Mucosa of stomach (tissue), 1 donor: ENCODE results near the gene BIN1.

Experiments
- H3K27me3 ChIP-seq: one replicate; pipeline ENCODE4 v1.7.0; 2013; ENCODE audit warnings: mild to moderate bottlenecking, low read length; ENCODE audit not compliant: control insufficient read depth, insufficient read depth
- H3K36me3 ChIP-seq: one replicate; pipeline ENCODE4 v1.7.0; 2013; ENCODE audit warnings: low read length; ENCODE audit not compliant: control insufficient read depth, insufficient read depth
- H3K4me1 ChIP-seq: one replicate; pipeline ENCODE4 v1.7.0; 2013; ENCODE audit warnings: mild to moderate bottlenecking, low read length; ENCODE audit not compliant: control insufficient read depth, insufficient read depth
- H3K4me3 ChIP-seq: one replicate; pipeline ENCODE4 v1.7.0; 2013; ENCODE audit warnings: low read length
- H3K9ac ChIP-seq: one replicate; pipeline ENCODE4 v1.7.0; 2013; ENCODE audit warnings: mild to moderate bottlenecking, low read length, moderate library complexity
- H3K9me3 ChIP-seq: one replicate; pipeline ENCODE4 v1.7.0; 2013; ENCODE audit warnings: mild to moderate bottlenecking, low read length, moderate library complexity; ENCODE audit not compliant: control insufficient read depth
- donor health status: Pancreatic carcinoma.

The BIN1 gene

GRCh38 chr2:127143841-127144782 lies 37.2 kb upstream of the BIN1 start:
- no peak overlapping the region for H3K4me3 ChIP-seq
- no peaks in the 10 kb centered on the region for H3K27me3 ChIP-seq
- H3K4me1 ChIP-seq = no peaks in the 10 kb centered on the region
- H3K9ac ChIP-seq = no peak overlapping the region
- H3K36me3 ChIP-seq = no peaks in the 10 kb centered on the region
- no peaks in the 10 kb centered on the region for H3K9me3 ChIP-seq

GRCh38 chr2:127142663-127143630 lies 36.0 kb upstream of the BIN1 start:
- no peaks in the 10 kb centered on the region for H3K9me3 ChIP-seq
- H3K4me3 ChIP-seq = no peak overlapping the region
- H3K36me3 ChIP-seq = no peaks in the 10 kb centered on the region
- H3K27me3 ChIP-seq = no peaks in the 10 kb centered on the region
- H3K9ac ChIP-seq = no peak overlapping the region
- H3K4me1 ChIP-seq = no peaks in the 10 kb centered on the region

- H3K9me3 ChIP-seq = no peaks in the 10 kb centered on the region
- no peaks in the 10 kb centered on the region for H3K27me3 ChIP-seq
- no peak overlapping the region for H3K9ac ChIP-seq
- no peak overlapping the region for H3K4me3 ChIP-seq
- H3K4me1 ChIP-seq = no peaks in the 10 kb centered on the region
- H3K36me3 ChIP-seq = no peaks in the 10 kb centered on the region
Observed at GRCh38 chr2:127140538-127140937, 33.6 kb upstream of the BIN1 start.

DNA sequence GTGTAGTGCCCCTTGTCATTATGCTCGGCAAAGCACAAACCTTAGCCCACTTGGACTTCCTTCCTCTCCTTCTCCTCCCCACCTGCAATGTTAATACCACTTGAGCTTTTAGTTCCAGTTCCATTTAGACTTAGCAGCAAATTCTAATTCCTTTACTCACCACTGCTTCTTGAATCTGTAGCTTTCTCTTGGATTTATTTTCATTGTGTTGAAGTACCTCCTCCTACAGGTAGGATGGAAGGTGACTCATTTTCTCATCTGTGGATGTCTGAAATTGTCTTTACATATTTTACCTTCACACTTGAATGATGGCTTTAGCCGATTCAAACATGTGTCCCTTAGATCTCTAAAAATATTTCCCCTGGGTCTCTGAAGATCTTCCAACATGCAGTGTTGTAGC lies 32.8 kb upstream of the BIN1 start:
- Histone ChIP-seq H3K36me3 (no peaks in the 10 kb centered on the region), H3K4me1 (no peaks in the 10 kb centered on the region)

DNA sequence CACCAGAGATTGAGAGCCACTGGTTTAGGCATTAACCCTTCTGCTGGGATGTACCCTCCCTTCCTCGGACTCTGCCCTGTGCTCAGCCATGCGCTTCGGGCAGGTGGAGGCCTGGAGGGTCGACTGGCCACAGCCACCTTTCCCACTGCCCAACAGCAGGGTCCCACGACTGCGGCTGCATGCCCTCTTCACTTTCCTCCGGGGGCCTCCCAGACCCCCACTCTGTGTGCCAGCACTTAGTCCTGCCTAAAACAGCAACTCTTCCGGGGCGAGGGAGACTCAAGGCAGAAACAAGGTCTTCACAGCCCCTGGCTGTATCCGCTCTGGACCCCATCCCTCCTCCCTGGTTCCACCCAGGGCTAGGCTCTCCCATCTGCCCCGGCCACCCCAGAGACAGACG lies 31.3 kb upstream of the BIN1 start:
- H3K9me3 ChIP-seq = no peaks in the 10 kb centered on the region
- no peaks in the 10 kb centered on the region for H3K27me3 ChIP-seq
- no peak overlapping the region for H3K4me3 ChIP-seq
- no peaks in the 10 kb centered on the region for H3K36me3 ChIP-seq
- no peak overlapping the region for H3K9ac ChIP-seq
- H3K4me1 ChIP-seq = no peaks in the 10 kb centered on the region

More for the DNA sequence above, 32.8 kb upstream of the BIN1 start:
- no peaks in the 10 kb centered on the region for H3K27me3 ChIP-seq
- H3K4me3 ChIP-seq = no peak overlapping the region
- H3K9ac ChIP-seq = no peak overlapping the region
- no peaks in the 10 kb centered on the region for H3K9me3 ChIP-seq

DNA sequence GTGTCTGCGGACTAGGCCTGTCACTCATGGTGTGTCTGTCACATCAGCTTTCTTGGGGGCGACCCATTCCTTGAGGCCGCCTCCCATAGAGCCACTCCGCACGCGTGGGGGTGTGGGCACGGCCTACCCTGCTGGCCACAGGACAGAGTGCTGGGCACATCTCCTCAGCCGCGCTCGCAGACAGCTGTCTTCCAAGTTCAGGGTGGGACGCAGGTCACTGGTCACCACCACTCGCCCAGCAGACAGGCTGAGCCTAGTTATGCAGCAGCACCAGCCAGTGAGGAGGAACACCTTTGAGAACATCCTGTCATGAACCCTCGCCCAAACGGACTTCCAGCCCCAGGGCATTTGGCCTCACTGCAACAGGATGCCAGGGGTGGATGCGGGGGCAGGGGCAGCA lies 30.8 kb upstream of the BIN1 start:
- Histone ChIP-seq H3K9me3 (no peaks in the 10 kb centered on the region), H3K9ac (no peak overlapping the region), H3K4me3 (no peak overlapping the region), H3K36me3 (no peaks in the 10 kb centered on the region), H3K27me3 (no peaks in the 10 kb centered on the region), H3K4me1 (no peaks in the 10 kb centered on the region)

DNA sequence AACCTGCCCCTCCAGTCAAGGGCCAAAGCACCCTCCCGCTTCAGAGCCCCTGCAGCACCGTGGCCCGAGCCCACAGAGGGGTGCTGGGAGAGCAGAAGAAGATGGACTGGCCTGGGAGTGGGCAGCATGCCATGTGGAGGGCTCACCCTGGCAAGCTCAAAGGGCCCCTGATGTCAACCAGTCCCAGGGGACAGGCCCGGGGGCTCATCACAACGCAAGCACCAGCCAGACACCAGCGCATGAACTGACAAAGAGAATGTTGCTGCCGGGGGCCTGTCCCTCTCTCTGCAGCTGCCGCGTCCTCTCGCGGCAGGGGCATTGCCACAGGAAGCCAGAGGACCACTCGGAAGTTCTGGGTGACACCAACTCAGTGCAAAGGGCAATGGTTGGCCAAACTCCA lies 30.3 kb upstream of the BIN1 start:
- no peak overlapping the region for H3K4me3 ChIP-seq
- no peaks in the 10 kb centered on the region for H3K27me3 ChIP-seq
- H3K9me3 ChIP-seq = no peaks in the 10 kb centered on the region
- no peaks in the 10 kb centered on the region for H3K4me1 ChIP-seq
- H3K36me3 ChIP-seq = no peaks in the 10 kb centered on the region
- no peak overlapping the region for H3K9ac ChIP-seq

DNA sequence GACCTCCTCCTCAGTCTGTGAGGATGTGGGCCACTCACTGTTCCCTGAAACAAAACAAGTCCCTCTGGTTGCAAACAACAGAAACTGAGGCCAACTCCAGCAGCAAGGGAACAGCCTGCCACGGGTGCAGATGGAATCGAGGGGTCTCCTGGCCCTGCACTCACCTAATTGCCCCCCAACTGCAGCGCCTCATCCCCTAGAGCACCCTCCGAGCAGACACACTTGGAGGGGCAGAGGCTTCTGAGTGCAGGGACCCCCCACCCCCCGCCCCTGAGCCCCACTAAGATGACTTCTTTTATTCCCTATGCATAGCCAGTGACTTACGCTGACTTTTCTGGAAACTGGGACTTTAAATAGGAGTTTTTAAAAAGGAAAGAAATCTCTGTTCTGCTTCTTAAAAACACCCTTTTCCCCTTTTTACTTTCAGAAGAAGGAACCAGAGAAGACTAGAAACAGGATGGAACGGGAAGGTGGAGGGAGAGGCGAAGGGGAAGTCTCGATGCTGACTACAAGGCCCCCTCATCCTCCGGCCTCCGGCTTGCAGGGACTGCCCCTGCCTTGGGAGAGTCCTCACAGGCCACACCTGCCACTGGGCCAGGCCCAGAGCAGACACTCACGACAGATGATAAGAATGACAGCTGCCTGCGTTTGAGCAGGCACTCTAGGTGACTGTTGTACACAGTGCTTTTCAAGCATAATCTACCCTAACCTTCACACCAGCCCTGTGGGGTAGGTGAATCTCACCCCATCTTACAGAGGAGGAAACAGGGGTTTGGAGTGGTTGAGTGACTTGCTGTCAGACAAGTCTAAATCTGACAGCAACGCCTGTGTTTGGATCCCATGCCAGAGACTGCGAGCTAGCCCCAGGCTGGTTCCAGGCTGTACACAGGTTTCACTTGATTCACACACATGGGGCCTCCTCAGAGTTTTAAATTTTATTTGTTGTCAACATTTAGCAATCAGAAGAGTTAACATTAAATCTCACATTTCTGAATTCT lies 28.2 kb upstream of the BIN1 start:
- Histone ChIP-seq H3K9me3 (no peaks in the 10 kb centered on the region), H3K4me3 (no peak overlapping the region), H3K4me1 (no peaks in the 10 kb centered on the region), H3K36me3 (no peaks in the 10 kb centered on the region), H3K27me3 (no peaks in the 10 kb centered on the region), H3K9ac (no peak overlapping the region)

DNA sequence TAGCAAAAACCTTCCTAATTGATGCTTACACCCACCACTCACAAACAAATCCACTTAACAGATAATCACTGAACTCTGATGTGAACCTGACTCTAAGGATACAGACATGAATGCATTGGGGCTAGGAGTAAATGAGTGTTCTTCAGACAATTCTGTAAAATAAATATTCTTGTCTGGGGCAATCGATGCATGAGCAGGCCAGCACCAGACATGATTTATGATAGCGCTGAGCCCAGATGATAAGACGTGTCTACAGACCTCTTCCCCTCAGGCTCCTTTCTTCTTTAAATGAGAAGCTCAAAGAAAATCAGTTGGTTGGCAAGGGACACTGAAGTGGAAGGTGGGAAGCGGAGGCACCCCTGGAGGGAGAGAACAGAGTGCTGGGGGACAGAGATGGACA lies 27.3 kb upstream of the BIN1 start:
- H3K9ac ChIP-seq = no peak overlapping the region
- H3K4me3 ChIP-seq = no peak overlapping the region
- H3K36me3 ChIP-seq = no peaks in the 10 kb centered on the region
- no peaks in the 10 kb centered on the region for H3K27me3 ChIP-seq
- no peaks in the 10 kb centered on the region for H3K4me1 ChIP-seq
- no peaks in the 10 kb centered on the region for H3K9me3 ChIP-seq

DNA sequence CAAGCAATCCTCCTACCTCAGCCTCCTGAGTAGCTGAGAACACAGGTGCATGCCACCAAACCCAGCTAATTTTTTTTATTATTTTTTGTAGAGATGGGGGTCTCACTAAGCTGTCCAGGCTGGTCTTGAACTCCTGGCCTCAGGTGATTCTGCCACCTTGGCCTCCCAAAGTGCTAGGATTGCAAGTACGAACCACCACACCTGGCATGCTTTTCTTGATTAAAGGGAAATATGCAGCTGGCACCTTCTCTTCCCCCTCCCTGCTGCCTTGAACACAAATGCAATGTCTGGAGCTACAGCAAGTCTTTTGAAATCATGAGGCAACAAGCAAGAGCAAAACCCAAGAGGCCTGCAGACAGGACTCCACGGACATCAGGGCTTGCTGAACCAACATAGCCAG lies 26.8 kb upstream of the BIN1 start:
- no peak overlapping the region for H3K4me3 ChIP-seq
- H3K36me3 ChIP-seq = no peaks in the 10 kb centered on the region
- no peak overlapping the region for H3K9ac ChIP-seq
- H3K4me1 ChIP-seq = no peaks in the 10 kb centered on the region
- H3K27me3 ChIP-seq = no peaks in the 10 kb centered on the region
- no peaks in the 10 kb centered on the region for H3K9me3 ChIP-seq

DNA sequence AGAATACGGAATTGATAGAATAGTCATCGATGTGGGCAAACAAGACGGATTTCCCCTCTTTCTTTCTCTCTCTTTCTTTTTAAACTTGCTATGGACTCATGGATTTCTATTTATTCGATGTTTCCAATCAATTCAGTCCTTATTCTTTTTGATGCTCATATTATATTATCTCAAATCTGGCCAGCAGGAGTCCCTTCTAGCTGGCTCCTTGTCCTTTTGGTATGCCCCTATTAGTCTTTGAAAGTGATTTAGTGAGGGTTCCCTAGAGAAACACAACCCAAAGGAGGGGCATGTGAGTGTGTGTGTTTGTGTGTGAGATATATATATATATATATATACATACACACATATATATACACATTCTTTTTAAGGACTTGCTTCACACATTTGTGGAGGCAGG lies 23.5 kb upstream of the BIN1 start:
- no peaks in the 10 kb centered on the region for H3K9me3 ChIP-seq
- H3K27me3 ChIP-seq = no peaks in the 10 kb centered on the region
- no peaks in the 10 kb centered on the region for H3K36me3 ChIP-seq
- no peak overlapping the region for H3K9ac ChIP-seq
- no peaks in the 10 kb centered on the region for H3K4me1 ChIP-seq
- H3K4me3 ChIP-seq = no peak overlapping the region
